GM18870 (cell line): ENCODE measurements around the gene ZNF335.
"Not testable (repeated sequence)": the region's sequence is repeated elsewhere in the genome, so short reads cannot be mapped to it uniquely, and the experiment has no call there.

ENCODE experiments used
- ATAC-seq: cut with Tn5 transposase; IDR thresholded peaks from one replicate; pipeline ENCODE4 v1.9.1; 2021; ENCODE audit warnings: moderate library complexity; ENCODE audit not compliant: unreplicated experiment

Gene ZNF335

DNA sequence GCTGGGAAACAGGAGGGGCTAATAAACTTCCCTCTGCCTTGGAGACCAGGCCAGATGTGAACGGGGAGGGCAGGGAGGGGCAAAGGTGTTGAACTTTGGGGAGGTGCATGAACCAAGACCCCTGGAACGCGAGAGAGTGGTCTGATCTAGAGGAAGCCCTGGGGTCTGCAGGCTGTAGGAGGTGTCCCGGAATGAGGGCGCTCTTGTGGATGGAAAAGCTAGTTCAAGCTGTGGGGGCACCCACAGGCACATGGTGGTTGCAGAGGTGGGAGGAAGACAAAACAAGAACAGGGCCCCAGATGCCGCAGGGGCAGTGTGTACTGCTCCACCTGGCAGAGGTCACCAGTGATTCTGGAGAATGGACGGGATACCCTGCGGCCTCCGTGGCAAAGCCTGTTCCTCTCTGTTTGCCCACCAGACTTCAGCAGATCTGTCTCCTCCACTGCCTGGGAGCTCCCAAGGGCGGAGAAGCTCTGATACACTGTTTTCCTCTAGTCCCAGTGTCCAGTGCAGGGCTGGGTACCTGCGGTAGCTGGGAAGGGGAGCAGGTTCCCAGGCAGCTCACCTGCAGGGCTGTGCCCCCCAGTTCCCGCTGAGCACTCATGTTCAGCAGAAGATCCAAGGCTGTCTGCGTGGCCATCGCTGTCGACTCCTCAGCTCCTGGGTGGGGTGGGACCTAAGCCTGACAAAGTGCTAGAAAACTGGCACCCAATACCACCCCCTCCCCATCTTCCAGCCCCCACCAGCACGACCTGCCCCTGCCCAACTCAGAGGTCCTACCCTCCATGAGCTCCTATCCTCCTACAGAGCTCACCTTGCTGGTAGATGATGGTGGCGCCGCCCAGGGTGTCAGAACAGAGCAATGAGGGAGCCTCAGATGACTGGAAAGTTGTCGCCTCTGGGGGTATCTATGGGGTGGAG lies 14.7 kb downstream of the ZNF335 start:
- ATAC-seq: no peak

DNA sequence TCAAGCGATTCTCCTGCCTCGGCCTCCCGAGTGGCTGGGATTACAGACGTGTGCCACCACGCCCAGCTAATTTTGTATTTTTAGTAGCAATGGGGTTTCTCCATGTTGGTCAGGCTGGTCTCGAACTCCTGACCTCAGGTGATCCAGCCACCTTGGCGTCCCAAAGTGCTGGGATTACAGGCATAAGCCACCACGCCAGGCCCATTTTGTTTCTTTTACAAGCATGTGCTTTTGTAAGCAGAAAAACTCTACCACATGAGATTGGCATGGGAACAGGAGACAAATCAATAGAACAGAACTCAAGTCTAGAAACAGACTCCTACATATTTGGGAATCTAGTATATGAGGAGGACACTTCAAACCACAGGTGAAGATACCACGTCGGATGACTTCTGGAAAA lies 15.7 kb downstream of the ZNF335 start:
- ATAC-seq: not testable (repeated sequence)

DNA sequence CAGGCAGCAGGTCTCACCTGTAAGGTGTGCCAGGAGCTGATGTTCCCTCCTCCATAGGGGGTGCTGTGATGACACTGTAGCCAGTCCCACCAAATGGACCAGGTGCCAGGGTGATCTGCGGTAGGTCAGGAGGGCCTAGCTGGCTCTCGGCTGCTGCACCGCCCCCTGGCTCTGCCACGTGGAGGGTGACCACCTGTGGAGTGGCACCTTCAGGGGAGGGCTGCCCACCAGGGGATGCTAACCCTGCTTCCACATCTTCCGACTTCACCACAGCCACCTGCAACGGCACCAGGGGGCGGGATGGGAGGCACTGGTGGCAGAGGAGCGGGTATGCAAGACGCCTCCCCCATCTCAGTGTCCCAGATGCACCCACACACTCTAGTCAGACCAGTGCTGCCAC lies 18.3 kb downstream of the ZNF335 start:
- ATAC-seq: no peak

DNA sequence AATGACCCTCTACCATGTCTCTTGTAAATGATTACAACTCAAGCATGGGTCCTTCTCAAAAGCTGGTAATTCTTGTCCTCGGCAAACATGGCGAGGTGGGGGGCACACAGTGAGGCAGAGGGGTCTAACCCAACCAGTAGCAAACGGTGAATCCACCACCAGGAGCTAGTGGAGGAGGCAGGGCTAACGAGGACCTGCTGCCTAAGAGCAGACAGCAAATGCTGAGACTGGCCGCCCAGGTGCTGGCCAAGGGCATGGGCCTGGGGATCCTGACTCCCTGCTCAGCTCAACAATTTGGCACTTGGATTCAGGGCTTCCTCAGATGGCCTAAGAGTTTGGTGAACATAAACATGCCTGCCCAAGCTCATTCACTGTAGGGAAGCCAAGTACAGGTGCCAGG lies 19.1 kb downstream of the ZNF335 start:
- ATAC-seq: no peak

DNA sequence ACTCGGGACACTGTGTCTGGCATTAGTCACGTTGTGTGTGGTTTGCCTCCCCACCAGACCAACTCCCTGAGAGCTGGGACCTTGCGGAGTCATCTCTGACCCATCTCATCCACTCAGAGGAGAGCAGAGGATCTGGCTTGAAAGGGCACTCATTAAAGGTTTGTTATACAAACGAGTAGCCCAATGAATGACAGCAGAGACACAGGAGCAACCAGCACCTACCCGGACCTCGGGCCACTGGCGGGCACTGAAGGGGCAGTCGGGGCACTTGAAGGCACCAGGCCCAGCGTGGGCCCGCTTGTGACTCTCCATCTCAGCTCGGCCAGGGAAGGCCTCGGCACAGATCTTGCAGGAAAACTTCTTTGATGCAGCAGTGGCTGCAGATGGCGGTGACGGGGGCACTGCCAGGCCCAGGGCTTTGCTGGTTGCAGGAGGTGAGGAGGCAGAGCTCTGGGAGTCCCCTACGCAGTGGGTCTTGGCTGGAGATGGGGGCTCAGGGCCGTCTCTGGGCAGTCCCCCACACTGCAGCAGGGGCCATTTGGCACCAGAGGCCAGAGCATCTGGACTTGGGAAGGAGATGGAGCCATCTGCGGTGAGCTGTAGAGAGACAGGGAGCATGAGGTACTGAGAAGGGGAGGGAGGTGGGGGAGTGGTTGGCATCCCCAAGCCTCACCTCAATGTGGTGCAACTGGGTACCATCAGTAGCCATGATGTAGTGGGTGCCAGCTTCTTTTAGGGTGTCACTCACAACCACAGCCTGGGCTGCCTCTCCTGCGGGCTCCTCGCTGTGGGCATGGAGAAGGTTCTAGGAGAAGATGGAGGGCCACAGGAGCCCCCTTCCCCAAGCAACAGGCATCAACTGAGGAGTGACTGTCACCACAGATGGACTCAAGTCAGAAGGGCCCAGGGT lies 19.8 kb downstream of the ZNF335 start:
- no peak for ATAC-seq

DNA sequence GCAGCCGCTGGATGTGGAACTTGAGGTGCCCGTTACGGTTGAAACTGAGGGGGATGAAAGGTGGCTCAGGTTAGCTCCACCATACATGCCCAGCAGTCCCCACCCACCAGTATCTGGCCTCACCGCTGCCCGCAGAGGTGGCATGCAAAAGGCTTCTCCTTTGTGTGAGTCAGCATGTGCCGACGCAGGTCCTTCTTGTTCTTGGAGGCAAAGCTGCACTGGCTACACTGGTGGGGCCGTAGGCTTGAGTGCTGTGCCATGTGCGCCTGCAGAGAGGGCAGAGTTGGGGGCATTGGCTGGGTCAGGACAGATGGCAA lies 21.7 kb downstream of the ZNF335 start:
- no peak for ATAC-seq

DNA sequence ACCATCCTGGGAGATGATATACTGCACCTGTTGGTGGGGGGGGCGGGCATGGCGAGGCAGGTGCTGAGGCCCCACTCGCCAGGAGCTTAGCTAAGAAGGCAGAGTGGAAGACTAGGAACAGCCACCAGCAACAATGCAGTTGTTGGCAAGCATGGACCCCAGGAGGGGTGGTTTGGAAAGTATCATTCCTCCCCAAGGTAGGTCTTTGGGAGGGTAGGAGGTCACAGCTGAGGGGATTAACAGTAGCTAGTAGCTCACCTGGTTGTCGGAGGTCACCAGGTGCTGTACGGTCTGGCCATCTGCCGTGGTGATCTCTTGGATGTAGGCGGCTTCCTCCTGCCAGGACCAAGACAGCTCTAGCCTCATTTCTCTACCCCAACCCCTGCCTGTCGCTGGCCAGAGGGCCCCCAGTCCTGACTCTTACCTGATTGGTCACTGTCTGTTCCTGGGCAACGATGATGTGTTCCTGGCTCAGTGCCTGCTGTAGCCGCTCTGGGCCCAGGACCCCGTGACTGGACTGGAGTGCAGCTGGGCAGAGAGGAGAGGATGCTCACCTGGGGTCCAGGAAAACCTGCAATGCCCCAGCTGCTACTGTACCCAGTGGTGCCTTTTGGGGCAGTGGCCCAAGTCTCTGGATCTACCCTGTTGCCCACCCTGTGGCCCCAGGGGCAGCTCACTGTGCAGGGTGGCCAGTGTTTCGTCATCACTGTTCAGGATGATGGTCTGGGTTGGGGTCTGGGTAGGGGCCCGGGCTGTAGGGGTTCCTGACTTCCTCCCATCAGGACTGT lies 22.3 kb downstream of the ZNF335 start:
- ATAC-seq: no peak

DNA sequence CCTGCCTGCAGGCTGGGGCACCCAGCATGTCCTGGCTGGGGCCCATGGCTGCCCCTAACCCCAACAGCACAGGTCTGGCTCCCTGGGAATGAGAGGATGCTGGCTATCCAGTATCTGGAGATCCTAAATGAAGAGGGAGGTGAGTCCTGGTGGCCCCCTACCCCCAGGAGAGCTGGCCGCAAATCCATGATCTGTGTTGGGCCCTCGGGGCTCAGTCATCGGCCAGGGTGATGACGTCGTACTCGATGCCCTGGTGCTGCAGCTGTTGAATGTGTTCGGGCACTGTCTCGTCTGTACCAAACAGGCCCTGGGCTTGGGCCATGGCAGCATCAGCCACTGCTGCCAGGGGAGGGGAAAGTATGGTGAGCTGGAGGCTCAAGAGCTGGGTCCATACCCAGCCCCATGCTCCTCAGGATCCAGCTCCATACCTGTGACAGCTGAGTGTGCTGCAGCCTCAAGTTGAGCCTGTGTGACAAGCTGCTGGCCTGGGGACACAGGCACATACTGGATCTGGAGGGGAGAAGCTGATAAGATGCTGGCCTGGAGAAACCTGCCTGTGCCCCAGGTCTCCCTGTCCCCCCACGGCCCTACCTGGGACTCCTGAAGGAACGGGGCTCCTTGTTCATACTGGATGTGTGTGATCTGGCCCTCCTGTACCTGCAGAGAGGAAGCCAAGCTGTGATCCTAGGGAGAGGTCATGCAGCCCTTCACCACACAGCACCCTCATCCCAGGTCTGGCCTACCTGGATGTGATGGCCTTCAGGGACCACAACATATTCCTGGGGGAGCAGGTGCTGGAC lies 23.1 kb downstream of the ZNF335 start:
- no peak for ATAC-seq

DNA sequence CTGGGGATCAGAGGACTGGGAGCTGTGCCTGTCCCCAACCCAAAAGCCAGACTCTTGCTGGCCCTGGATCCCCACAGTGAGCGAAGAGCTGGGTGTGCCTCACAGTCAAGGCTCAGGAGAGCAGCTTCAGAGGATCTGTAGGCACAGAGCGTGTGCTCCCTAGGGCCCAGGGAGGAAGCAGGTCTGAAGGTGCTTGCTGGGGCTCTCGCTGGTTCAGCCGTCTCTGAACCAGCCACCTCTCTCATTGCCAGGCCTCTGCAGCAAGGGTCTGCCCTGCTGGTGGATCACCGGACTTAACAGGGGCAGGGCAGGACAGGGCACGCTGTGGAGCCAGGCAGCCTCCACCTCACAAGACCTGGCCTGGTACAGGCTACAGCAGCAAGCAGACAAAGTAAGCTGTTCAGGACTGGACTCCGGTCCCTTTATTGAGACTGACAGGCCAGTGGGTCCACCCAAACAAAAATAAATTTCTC lies 23.7 kb downstream of the ZNF335 start:
- no peak for ATAC-seq

DNA sequence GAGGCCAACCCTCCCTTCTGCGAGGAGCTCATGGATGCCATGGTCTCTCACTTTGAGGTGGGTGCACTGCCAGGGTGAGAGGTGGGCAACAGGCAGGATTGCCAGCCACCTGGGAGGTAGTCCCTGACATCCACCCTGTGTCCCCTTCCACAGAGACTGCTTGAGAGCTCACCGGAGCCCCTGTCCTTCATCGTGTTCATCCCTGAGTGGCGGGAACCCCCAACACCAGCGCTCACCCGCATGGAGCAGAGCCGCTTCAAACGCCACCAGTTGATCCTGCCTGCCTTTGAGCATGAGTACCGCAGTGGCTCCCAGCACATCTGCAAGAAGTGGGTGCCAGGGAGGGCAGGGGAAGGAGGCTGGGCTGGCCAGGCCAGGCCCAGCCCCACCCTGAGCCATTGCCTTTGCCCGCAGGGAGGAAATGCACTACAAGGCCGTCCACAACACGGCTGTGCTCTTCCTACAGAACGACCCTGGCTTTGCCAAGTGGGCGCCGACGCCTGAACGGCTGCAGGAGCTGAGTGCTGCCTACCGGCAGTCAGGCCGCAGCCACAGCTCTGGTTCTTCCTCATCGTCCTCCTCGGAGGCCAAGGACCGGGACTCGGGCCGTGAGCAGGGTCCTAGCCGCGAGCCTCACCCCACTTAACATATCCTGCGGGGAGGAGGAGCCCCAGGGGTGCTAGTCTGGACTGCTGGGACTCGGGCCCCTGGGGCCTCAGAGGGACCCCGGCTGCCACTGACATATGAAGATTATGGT lies 24.7 kb downstream of the ZNF335 start:
- no peak for ATAC-seq

DNA sequence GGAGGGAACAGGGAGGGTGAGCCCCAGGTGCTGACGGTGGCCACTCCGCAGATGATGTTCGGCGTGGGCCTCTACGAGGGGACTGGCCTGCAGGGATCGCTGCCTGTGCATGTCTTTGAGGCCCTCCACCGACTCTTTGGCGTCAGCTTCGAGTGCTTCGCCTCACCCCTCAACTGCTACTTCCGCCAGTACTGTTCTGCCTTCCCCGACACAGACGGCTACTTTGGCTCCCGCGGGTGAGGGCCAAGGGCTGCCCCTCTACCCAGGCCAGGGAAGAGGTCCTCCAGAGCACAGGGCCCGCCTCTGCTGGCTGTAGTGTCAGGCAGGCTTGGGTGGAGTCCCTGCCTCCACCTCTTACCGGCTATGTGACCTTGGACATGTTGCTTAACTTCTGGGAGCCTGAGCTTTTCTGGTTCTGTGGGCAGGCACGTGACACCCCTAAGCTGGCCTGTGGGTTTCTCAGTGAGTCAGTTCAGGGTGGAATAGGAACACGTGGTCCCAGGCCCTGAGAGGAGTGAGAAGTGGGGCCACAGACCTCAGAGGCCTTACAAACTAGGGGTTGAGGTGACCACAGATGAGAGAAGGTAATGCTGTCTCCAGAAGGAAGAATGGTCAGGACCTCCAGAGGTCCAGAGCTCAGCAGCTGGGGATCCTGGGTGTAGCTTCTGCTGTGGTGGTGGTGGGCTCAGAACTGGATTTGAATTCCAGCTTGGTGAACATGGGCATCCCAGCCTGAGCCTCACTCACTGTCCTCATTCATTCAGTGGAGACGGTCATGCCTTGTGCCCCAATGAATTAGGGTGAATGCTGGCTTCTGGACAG lies 25.6 kb downstream of the ZNF335 start:
- no peak for ATAC-seq

DNA sequence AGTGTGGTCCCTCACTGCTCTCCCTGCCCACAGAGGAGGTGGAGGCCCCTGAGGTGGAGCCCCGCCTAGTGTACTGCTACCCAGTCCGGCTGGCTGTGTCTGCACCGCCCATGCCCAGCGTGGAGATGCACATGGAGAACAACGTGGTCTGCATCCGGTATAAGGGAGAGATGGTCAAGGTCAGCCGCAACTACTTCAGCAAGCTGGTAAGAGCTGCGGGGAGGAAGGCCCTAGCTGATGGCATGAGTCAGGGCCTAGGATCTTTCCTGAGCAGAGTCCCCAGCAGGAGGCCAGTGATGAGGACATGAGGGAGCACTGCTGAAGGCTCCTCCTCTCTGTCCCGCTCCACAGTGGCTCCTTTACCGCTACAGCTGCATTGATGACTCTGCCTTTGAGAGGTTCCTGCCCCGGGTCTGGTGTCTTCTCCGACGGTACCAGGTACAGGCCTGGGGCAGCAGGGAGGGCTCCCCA lies 26.3 kb downstream of the ZNF335 start:
- ATAC-seq: no peak

DNA sequence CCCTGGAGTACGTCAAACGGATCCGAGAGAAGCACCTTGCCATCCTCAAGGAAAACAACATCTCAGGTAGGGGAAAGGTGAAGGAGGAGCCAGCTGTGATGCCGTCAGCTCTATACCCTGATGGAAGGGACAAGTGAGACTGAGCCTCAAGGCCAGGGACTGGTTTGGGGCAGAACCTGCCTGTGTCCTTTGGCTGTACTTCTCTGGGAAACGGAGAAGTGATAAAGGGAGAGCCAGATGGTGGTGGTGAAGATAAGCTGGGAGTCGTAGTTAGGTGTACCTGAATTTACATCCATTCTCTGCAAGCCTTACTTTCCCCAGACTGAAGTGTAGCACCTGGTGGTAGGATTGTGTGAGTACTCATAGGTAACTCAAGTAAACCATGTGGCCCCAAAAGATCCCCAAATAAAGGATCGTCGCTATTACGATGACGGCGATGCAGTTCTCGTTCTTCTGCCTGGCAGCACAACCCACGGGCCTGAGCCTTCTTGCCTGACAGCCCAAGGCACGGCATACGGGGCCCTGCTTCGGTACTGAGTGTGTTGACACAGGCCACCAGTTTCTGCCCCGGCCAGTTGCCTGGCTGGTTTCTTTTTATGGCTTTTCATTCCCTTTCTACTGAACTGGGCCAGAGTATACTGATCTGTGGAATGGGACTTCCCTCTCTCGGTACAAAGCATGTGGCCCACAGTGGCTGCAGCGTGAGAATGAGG lies 26.9 kb downstream of the ZNF335 start:
- no peak for ATAC-seq

DNA sequence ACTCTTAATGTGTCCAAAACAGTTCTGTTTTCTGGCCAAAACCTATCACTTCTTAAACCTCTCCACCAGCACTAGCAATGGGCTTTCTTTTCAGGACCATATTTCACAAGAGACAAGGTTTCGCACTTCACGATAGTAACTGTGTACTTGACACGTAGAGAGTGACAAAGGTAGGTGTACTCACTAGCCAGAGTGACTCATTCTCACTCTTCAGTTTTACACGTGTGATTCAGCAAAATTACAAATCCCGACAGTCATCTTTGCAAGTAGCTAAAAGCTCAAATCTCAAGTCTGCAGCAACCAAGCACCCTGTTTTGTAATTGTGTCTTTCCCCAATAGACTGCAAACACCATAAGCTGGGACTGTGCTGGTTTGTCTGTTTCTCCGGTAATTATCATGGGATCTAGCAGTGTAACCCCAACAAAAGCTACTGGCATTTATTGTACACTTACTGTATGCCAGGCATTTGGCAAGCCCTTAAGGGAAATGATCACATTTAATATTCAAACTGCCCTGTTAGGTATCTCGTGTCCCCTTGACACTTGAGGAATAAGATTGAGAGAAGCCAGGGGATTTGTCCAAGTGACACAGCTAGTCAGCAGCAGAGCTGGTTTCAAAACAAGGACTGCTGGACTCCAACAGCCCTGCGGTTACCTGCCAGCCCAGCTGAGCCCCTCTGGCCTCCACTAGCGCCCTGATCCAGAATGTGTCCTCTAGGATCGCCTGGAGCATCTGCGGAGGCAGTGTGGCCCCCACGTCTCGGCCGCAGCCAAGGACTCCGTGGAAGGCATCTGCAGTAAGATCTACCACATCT lies 27.6 kb downstream of the ZNF335 start:
- ATAC-seq: no peak

DNA sequence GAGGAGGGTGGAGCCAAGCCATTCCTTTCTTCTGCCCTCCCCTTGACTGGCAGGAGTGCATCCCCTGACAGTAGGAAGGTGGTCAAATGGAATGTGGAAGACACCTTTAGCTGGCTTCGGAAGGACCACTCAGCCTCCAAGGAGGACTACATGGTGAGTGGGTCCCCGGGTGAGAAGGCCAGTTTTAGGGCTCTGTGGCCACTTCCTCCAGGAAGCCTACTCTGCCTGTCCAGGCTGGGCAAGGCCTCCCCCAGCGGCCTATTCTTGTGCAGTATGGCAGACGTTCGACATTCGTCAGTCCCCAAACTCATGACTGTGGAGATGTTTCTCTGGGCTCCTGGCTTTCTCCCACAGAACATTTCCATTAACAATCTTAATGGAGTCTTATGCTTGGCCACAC lies 28.4 kb downstream of the ZNF335 start:
- no peak for ATAC-seq

DNA sequence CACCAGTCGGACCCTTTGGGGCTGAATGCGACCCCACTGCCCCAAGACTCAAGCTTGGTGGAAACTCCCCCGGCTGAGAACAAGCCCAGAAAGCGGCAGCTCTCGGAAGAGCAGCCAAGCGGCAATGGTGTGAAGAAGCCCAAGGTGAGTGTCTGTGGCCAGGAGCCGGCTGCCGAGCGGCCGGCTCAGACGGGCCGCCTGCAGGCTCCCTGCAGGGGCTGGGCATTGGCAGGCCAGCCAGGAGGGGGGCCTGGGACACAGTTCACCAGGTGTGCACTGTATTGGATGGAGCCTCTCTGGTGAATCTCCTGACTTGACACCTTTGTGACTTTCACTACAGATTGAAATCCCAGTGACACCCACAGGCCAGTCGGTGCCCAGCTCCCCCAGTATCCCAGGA lies 31.5 kb downstream of the ZNF335 start:
- no peak for ATAC-seq

DNA sequence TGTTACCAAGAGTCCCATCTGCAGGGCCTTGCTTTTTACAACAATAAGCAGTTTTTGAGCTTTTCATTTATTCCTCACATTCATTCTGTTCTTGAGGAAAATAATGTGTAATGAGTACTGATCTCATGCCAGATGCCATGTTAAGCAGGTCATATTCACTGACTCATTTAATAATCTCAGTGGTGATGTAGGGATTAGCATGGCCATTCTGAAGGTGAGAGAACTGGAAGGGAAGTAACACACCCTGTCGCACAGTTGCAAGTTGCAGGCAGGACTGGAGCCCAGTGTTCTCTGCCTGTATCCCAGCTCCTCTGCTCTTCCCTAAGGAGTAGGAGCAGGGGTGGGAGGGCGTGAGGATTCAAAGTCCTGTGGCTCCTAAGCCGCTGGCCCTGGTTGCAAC lies 31.9 kb downstream of the ZNF335 start:
- ATAC-seq: no peak
